Raji (cell line): Measurements from ENCODE around the gene WDR90.

ENCODE experiments used
- POLR2A ChIP-seq: IDR thresholded peaks from 2 replicates; pipeline ENCODE4 v1.6.1; 2011; ENCODE audit warnings: low read depth, low read length, control low read depth; ENCODE audit not compliant: insufficient read depth

The WDR90 gene

GRCh38 chr16:631808-632358 lies 17.3 kb upstream of the WDR90 start:
- no peak for TF ChIP-seq POLR2A

- 0 out of 2 replicates have a peak, but pooled peaks have one; percentile 11 for TF ChIP-seq POLR2A
These were observed 16.5 kb upstream of the WDR90 start for GRCh38 chr16:632486-633335.

- no peak for TF ChIP-seq POLR2A
These were observed 15.7 kb upstream of the WDR90 start for GRCh38 chr16:633336-634050.

GRCh38 chr16:634051-634670 lies 15.0 kb upstream of the WDR90 start:
- TF ChIP-seq POLR2A = no peak

- TF ChIP-seq POLR2A = no peak
These were observed 14.2 kb upstream of the WDR90 start for GRCh38 chr16:634996-635395.

GRCh38 chr16:635573-636205 lies 13.5 kb upstream of the WDR90 start:
- no peak for TF ChIP-seq POLR2A

- TF ChIP-seq POLR2A = peak; percentile 98
These were observed 12.7 kb upstream of the WDR90 start, which contains the start of gene METTL26 for GRCh38 chr16:636206-637080. METTL26 (minus strand) TSS chr16:636305; CDS start chr16:636290, 15 bp downstream.

- no peak for TF ChIP-seq POLR2A
These were observed 11.8 kb upstream of the WDR90 start for GRCh38 chr16:637081-638018.

- no peak for TF ChIP-seq POLR2A
These were observed 11.1 kb upstream of the WDR90 start for GRCh38 chr16:638034-638543.

GRCh38 chr16:638836-639235 lies 10.3 kb upstream of the WDR90 start:
- TF ChIP-seq POLR2A = 0 out of 2 replicates have a peak, but pooled peaks have one; percentile 4

- no peak for TF ChIP-seq POLR2A
These were observed 8.6 kb upstream of the WDR90 start for GRCh38 chr16:640614-641013.

- TF ChIP-seq POLR2A = peak; percentile 92
These were observed 7.6 kb upstream of the WDR90 start, which contains the start of gene MCRIP2 for GRCh38 chr16:641326-642188. MCRIP2 (plus strand) TSS chr16:641828; CDS start chr16:641992, 164 bp downstream.
